Pancreas (tissue), 10 donors: ENCODE results near the gene SLFN11. TPM values are rescaled to one million over a fixed set of nuclear protein-coding genes. Genes with fewer than 3 reads are reported as not detected.
"Not testable (repeated sequence)": the region's sequence is repeated elsewhere in the genome, so short reads cannot be mapped to it uniquely, and the experiment has no call there.

Experiments used
- ATAC-seq, 4 donors: fragments of 200-7000 bp; cut with Tn5 transposase; one replicate each; pipeline versions ENCODE4 v1.8.0 to v1.9.1; 2020; ENCODE audit warnings: mild to moderate bottlenecking in 4 of 4, moderate library complexity in 4 of 4
- DNase-seq, 6 donors: peaks; one replicate each; pipeline ENCODE4 v3.0.0-alpha.2; 2020
- FAIRE-seq: peaks from 2 replicates; lab custom pipeline; 2012; peaks lifted over from hg19 to GRCh38; lab: Jason Lieb, UNC
- H3K27ac ChIP-seq, 4 donors: fragments of 200-600 bp; sonication (generic); 1 replicate in 3 of 4; 2 replicates in 1 of 4; pipeline versions ENCODE4 v1.5.0 to v1.8.0; 2020
- H3K27me3 ChIP-seq, 4 donors: fragments of 200-600 bp; one replicate each; pipeline ENCODE4 v1.8.0; 2021
- H3K36me3 ChIP-seq, 3 donors: fragments of 200-600 bp; sonication (generic) in 1 of 3; one replicate each; pipeline versions ENCODE4 v1.5.0 to v1.8.0; 2020 to 2021
- H3K4me1 ChIP-seq, 3 donors: fragments of 200-600 bp; one replicate each; pipeline ENCODE4 v1.8.0; 2021
- H3K4me3 ChIP-seq, 4 donors: fragments of 200-600 bp; sonication (generic) in 2 of 4; one replicate each; pipeline versions ENCODE4 v1.5.0 to v1.8.0; 2020 to 2021
- H3K9me3 ChIP-seq, 4 donors: fragments of 200-600 bp; one replicate each; pipeline ENCODE4 v1.8.0; 2021
- CTCF ChIP-seq, 4 donors: fragments of 200-600 bp; sonication (generic) in 3 of 4; IDR thresholded peaks; one replicate each; pipeline versions ENCODE4 v1.5.0 to v1.8.0; 2021; ENCODE audit warnings: antibody characterized with exemption in 4 of 4
- WGBS, 2 donors: extraction: QIAGEN DNeasy Blood & Tissue Kit; methylation state at CpG; one replicate each; pipeline ENCODE4 v1.1.7; 2013; 5-methylcytosine and 5-hydroxymethylcytosine counted together
- intact Hi-C, 3 donors: fragments of 100-400 bp; cut with DNase I; formaldehyde crosslinking; loops; one replicate each; pipeline versions ENCODE4 v1.11.1 to v1.14.2; 2022
- polyA plus RNA-seq, 2 donors: library from polyadenylated mRNA; stranded (reverse); fragments of 200-250 nt; gene quantifications; one replicate each; pipeline ENCODE4 v1.2.3, GENCODE V29; 2013
- total RNA-seq, 6 donors: library from RNA; stranded (reverse); fragmentation: NEBNext Ultra II Directional in 4 of 6; extraction: Animal tissue kit (Norgen Biotek cat#: 25700) in 4 of 6; gene quantifications; one replicate each; pipeline versions ENCODE4 v1.2.1 to v1.2.4, GENCODE V29; 2021 to 2023
- donor health status: healthy with polysubstance abuse.
- donor health status: DM: no; HTN: no; CAD: no; lungs with moderate emphysema.
- donor health status: DM: no; HTN: no; CAD: no.
- donor health status: control.
- donor health status: control.
- donor health status: Bipolar disorder and iron deficiency.
- donor health status: DM: yes; HTN: yes; CAD: no.
- donor health status: DM: no; HTN: no; CAD: no.
- donor health status: DM: no; HTN: no; CAD: no.
- donor health status: DM: yes; HTN: yes; CAD: no.

SLFN11 gene
- total and polyA plus RNA-seq, 8 donors, result 2.4 to 14.1 (median 3.3) TPM

GRCh38 chr17:35312790-35313711 is 60.4 kb downstream of the SLFN11 start:
- 10 to 11% methylated on average over 20 of the region's 20 CpGs for whole genome bisulfite sequencing, 2 donors
- H3K4me3 ChIP-seq, result peak overlapping the region in 1 of 4 donors; percentile 22
- peak; percentile 54 to 69 (median 66) for TF ChIP-seq CTCF (IDR thresholded peaks at IDR 0.05)
- intact Hi-C loops, result loop anchor here in 2 of 3 donors (5.0 kb wide), 2 partner anchors 219 to 224 kb away; partner anchors contain the start of gene SLFN12L (in 1 of the 2)
- H3K9me3 ChIP-seq, result no peaks in the 10 kb centered on the region
- no peak for FAIRE-seq
- ATAC-seq, result peak; percentile 87 to 95 (median 94)
- H3K36me3 ChIP-seq, result no peaks in the 10 kb centered on the region
- DNase-seq, result peak in 4 of 6 donors; percentile 14 to 47 (median 38)
- no peaks in the 10 kb centered on the region for H3K27me3 ChIP-seq
- no peak overlapping the region for H3K27ac ChIP-seq
- H3K4me1 ChIP-seq, result peaks cover 0 to 3% (median 0%) of the 10 kb centered on the region in 3 donors

DNA sequence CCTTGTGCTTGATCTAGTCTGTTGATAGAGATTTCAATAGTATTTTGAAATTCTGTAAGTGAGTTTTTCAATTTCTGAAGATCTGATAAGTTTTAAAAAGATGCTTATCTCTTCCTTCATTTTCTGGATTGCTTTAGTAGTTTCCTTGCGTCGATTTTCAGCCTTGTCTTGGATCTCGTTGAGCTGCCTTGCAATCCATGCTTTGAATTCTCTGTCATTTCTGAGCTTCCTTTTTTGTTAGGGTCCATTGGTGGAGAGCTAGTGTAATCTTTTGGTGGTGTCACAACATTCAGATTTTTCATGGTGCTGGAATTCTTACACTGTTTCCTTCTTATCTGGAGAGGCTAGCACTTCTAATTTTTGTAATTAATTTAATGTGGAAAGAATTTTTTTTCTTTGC is 61.1 kb downstream of the SLFN11 start:
- ATAC-seq (no peak), DNase-seq (no peak), FAIRE-seq (no peak)
- no peak overlapping the region for H3K27ac ChIP-seq
- no peak for TF ChIP-seq CTCF (IDR thresholded peaks at IDR 0.05)
- no peaks in the 10 kb centered on the region for H3K36me3 ChIP-seq
- WGBS, 2 donors, result 54 to 62% methylated on average over 3 of the region's 3 CpGs
- intact Hi-C loops, result loop anchor here in 2 of 3 donors (5.0 kb wide), 2 partner anchors 220 to 225 kb away; partner anchors contain the start of gene SLFN12L (in 1 of the 2)
- peaks cover 0 to 3% (median 0%) of the 10 kb centered on the region in 3 donors for H3K4me1 ChIP-seq
- no peaks in the 10 kb centered on the region for H3K27me3 ChIP-seq
- H3K4me3 ChIP-seq, result no peak overlapping the region
- no peaks in the 10 kb centered on the region for H3K9me3 ChIP-seq

- H3K9me3 ChIP-seq, H3K4me1 ChIP-seq, H3K36me3 ChIP-seq, FAIRE-seq, intact Hi-C loops, H3K4me3 ChIP-seq, H3K27me3 ChIP-seq, ATAC-seq, H3K27ac ChIP-seq, DNase-seq: not testable (repeated sequence)
- 50 to 70% methylated on average over 3 of the region's 3 CpGs for WGBS, 2 donors
Measured at GRCh38 chr17:35309345-35309744, 64.1 kb downstream of the SLFN11 start.

Other genes starting within 250 kb of the SLFN11 start
- 10 to 100 TPM; 10.6 to 32.2 (median 16.9) TPM for gene NLE1, start 231.3 kb downstream of the SLFN11 start, total RNA-seq
- 1 to 10 TPM; 6.4 to 7.6 TPM for gene NLE1, start 231.3 kb downstream of the SLFN11 start, polyA plus RNA-seq
- gene UNC45B, start 225.8 kb downstream of the SLFN11 start, total RNA-seq, result under 1 TPM in 2 of 6 donors, not detected in 4; 0.04 to 0.06 TPM
- under 1 TPM in 1 of 2 donors, not detected in 1; 0.02 TPM for gene UNC45B, start 225.8 kb downstream of the SLFN11 start, polyA plus RNA-seq
- gene SLC35G3, start 179.2 kb downstream of the SLFN11 start, total RNA-seq, result not detected
- gene SLC35G3, start 179.2 kb downstream of the SLFN11 start, polyA plus RNA-seq, result not detected
- 10 to 100 TPM in 2 of 6 donors, 1 to 10 TPM in 4; 5.7 to 18.8 (median 7.1) TPM for gene SLFN5, start 130.5 kb downstream of the SLFN11 start, total RNA-seq
- gene SLFN5, start 130.5 kb downstream of the SLFN11 start, polyA plus RNA-seq, result 1 to 10 TPM; 1.9 to 2.0 TPM
- 1 to 10 TPM; 1.3 to 8.0 (median 2.0) TPM for gene SLFN12, start 58.9 kb upstream of the SLFN11 start, total RNA-seq
- 1 to 10 TPM; 1.3 to 2.1 TPM for gene SLFN12, start 58.9 kb upstream of the SLFN11 start, polyA plus RNA-seq
- 1 to 10 TPM; 1.3 to 8.5 (median 3.3) TPM for gene SLFN13, start 75.1 kb upstream of the SLFN11 start, total RNA-seq
- 1 to 10 TPM; 1.7 to 2.9 TPM for gene SLFN13, start 75.1 kb upstream of the SLFN11 start, polyA plus RNA-seq
- under 1 TPM; 0.08 to 0.95 (median 0.38) TPM for gene SLFN12L, start 164.1 kb upstream of the SLFN11 start, total RNA-seq
- gene SLFN12L, start 164.1 kb upstream of the SLFN11 start, polyA plus RNA-seq, result under 1 TPM in 1 of 2 donors, not detected in 1; 0.19 TPM
- gene SLFN14, start 187.2 kb upstream of the SLFN11 start, total RNA-seq, result not detected
- gene SLFN14, start 187.2 kb upstream of the SLFN11 start, polyA plus RNA-seq, result not detected
- 1 to 10 TPM; 2.0 to 3.5 (median 2.4) TPM for gene PEX12, start 204.9 kb upstream of the SLFN11 start, total RNA-seq
- 1 to 10 TPM; 1.1 to 2.3 TPM for gene PEX12, start 204.9 kb upstream of the SLFN11 start, polyA plus RNA-seq
- 10 to 100 TPM; 32.6 to 83.2 (median 52.4) TPM for gene AP2B1, start 213.7 kb upstream of the SLFN11 start, total RNA-seq
- gene AP2B1, start 213.7 kb upstream of the SLFN11 start, polyA plus RNA-seq, result 10 to 100 TPM; 21.2 to 26.6 TPM